GM12801 (cell line): ENCODE measurements around the gene PRKAR1B.

Experiments used
- CTCF ChIP-seq: IDR thresholded peaks from one replicate; pipeline ENCODE4 v1.5.1; 2011; ENCODE audit warnings: control low read depth; ENCODE audit not compliant: insufficient read length; ENCODE audit errors: extremely low read depth

Gene PRKAR1B

GRCh38 chr7:738241-738640, 11.2 kb upstream of the PRKAR1B start:
- no peak for TF ChIP-seq CTCF

- no peak for TF ChIP-seq CTCF
Observed at GRCh38 chr7:734808-735207, 7.7 kb upstream of the PRKAR1B start.

- TF ChIP-seq CTCF = no peak
Observed at GRCh38 chr7:734214-734613, 7.1 kb upstream of the PRKAR1B start.

- TF ChIP-seq CTCF = no peak
Observed at GRCh38 chr7:732556-732955, 5.5 kb upstream of the PRKAR1B start.

- no peak for TF ChIP-seq CTCF
Observed at GRCh38 chr7:732094-732541, 5.0 kb upstream of the PRKAR1B start.

GRCh38 chr7:731440-732085, 4.5 kb upstream of the PRKAR1B start:
- no peak for TF ChIP-seq CTCF

- TF ChIP-seq CTCF = no peak
Observed at GRCh38 chr7:730501-731439, 3.7 kb upstream of the PRKAR1B start.
